RWPE2 (cell line): ENCODE data around the gene LPCAT3.

Experiments used
- ATAC-seq: fragments of 200-7000 bp; cut with Tn5 transposase; 3 replicates; pipeline ENCODE4 v1.9.1; 2021; ENCODE audit warnings: low read depth
- DNase-seq: peaks from one replicate; pipeline ENCODE4 v3.0.0-alpha.2; 2020; ENCODE audit warnings: low spot score
- H3K27ac ChIP-seq: fragments of 450-650 bp; 2 replicates; pipeline ENCODE4 v1.5.1; 2017; ENCODE audit warnings: mild to moderate bottlenecking; ENCODE audit not compliant: poor library complexity, severe bottlenecking
- H3K27me3 ChIP-seq: fragments of 250-450 bp; sonication (Bioruptor Pico); 2 replicates; pipeline ENCODE4 v1.5.1; 2021; ENCODE audit warnings: mild to moderate bottlenecking, moderate library complexity; ENCODE audit not compliant: insufficient read depth, poor library complexity, severe bottlenecking
- H3K36me3 ChIP-seq: fragments of 250-450 bp; sonication (Bioruptor Pico); 2 replicates; pipeline ENCODE4 v1.5.1; 2020; ENCODE audit warnings: low read depth, mild to moderate bottlenecking, moderate library complexity
- H3K4me1 ChIP-seq: fragments of 250-450 bp; sonication (Bioruptor Pico); 2 replicates; pipeline ENCODE4 v1.5.1; 2021; ENCODE audit warnings: mild to moderate bottlenecking, moderate library complexity; ENCODE audit not compliant: insufficient read depth, poor library complexity, severe bottlenecking
- H3K4me3 ChIP-seq: fragments of 250-450 bp; sonication (Bioruptor Pico); 2 replicates; pipeline ENCODE4 v1.5.1; 2021; ENCODE audit warnings: mild to moderate bottlenecking, moderate library complexity; ENCODE audit not compliant: severe bottlenecking
- H3K9me3 ChIP-seq: fragments of 250-450 bp; sonication (Bioruptor Pico); 2 replicates; pipeline ENCODE4 v1.5.1; 2021; ENCODE audit warnings: mild to moderate bottlenecking, moderate library complexity; ENCODE audit not compliant: severe bottlenecking
- TF ChIP-seq, protein P1 (sequence below): fragments of 450-650 bp; IDR thresholded peaks from one replicate; pipeline ENCODE4 v1.5.1; 2017; ENCODE audit warnings: mild to moderate bottlenecking, moderate library complexity; ENCODE audit not compliant: poor library complexity, severe bottlenecking

LPCAT3 gene

DNA sequence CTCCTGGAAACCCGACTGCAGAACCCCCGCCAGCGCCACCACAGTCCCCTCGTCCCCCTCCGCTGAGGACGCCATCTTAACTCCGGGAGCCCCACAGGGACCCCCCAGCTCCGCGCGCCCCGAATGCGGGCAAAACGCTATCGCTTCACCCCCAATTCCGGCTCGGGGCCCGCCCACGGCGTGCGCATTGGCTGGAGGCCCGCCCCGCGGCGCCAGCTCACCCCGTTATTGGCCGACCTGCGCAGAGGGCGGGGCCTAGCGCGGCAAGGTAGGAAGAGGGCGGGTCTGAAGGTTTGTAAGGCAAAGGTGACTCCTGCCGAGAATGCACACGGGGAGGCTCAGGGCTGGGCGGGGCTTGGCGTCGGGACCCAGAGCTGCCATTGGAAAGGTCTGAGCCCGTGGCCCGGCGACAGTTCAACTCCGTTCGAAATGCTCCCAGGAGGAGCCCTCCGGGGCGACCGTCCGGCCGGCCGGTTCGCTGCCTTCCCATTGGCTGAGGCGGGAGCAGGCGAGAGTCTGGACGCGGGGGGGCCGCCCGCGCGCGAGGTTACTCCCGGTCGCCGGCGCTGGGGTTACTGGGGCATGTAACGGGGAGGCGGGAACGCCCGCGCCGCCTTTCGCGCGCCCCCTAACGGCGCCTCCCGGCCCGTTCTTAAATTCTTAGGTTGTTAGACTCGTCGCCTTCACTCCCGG lies at the start of gene LPCAT3:
TSS of gene LPCAT3 (minus strand) at position 127 of the 693 bp plus-strand sequence. CDS start at position 75, 52 bp downstream.
- Histone ChIP-seq H3K36me3 (no peaks in the 10 kb centered on the region; the same call in 1 of the 2 replicates), H3K4me1 (peaks cover 4% of the 10 kb centered on the region), H3K27ac (peak within 1 kb of the TSS; percentile 71), H3K4me3 (peak within 1 kb of the TSS; percentile 73), H3K27me3 (no peaks in the 10 kb centered on the region), H3K9me3 (no peaks in the 10 kb centered on the region)
- ATAC-seq (peak; percentile 91), DNase-seq (peak; percentile 97)
- TF ChIP-seq, protein P1, sequence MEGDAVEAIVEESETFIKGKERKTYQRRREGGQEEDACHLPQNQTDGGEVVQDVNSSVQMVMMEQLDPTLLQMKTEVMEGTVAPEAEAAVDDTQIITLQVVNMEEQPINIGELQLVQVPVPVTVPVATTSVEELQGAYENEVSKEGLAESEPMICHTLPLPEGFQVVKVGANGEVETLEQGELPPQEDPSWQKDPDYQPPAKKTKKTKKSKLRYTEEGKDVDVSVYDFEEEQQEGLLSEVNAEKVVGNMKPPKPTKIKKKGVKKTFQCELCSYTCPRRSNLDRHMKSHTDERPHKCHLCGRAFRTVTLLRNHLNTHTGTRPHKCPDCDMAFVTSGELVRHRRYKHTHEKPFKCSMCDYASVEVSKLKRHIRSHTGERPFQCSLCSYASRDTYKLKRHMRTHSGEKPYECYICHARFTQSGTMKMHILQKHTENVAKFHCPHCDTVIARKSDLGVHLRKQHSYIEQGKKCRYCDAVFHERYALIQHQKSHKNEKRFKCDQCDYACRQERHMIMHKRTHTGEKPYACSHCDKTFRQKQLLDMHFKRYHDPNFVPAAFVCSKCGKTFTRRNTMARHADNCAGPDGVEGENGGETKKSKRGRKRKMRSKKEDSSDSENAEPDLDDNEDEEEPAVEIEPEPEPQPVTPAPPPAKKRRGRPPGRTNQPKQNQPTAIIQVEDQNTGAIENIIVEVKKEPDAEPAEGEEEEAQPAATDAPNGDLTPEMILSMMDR, result peak; percentile 97

DNA sequence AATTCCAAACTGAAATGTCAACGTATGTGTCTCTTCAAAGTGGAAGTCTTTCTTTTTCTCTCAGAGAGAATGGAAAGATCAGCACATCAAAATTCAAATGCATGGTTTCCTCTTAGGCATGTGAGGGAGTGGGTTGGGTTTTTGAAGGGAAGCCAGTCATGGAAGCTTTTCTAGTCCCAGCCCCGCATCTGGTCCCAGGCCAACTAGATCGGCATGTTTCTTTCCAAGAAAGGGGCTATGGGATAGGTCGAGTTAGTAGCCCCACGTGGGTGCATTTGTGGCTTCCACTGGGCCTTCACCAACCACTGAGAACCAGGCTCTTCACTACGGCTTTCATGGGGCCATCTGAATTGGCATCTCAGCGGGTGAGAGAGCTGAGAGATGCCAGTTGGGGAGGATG lies 48.8 kb upstream of the LPCAT3 start:
- H3K9me3 ChIP-seq, result no peaks in the 10 kb centered on the region
- no peaks in the 10 kb centered on the region for H3K4me1 ChIP-seq
- DNase-seq, result no peak
- H3K27ac ChIP-seq, result no peak overlapping the region
- no peaks in the 10 kb centered on the region for H3K36me3 ChIP-seq
- H3K27me3 ChIP-seq, result no peaks in the 10 kb centered on the region
- TF ChIP-seq, protein P1, result no peak
- no peak for ATAC-seq
- H3K4me3 ChIP-seq, result no peak overlapping the region

- Histone ChIP-seq H3K4me3 (no peak overlapping the region), H3K4me1 (no peaks in the 10 kb centered on the region), H3K9me3 (no peaks in the 10 kb centered on the region), H3K27me3 (no peaks in the 10 kb centered on the region), H3K27ac (no peak overlapping the region), H3K36me3 (no peaks in the 10 kb centered on the region)
- DNase-seq (no peak), ATAC-seq (no peak)
- TF ChIP-seq, protein P1, result no peak
These were observed 48.3 kb upstream of the LPCAT3 start for GRCh38 chr12:7066596-7066995.

- Histone ChIP-seq H3K4me3 (no peak overlapping the region), H3K27me3 (no peaks in the 10 kb centered on the region), H3K27ac (no peak overlapping the region), H3K36me3 (no peaks in the 10 kb centered on the region), H3K4me1 (no peaks in the 10 kb centered on the region), H3K9me3 (no peaks in the 10 kb centered on the region)
- TF ChIP-seq, protein P1, result no peak
- no peak for ATAC-seq
- no peak for DNase-seq
These were observed 46.9 kb upstream of the LPCAT3 start for GRCh38 chr12:7065073-7065623.

GRCh38 chr12:7064516-7064915 lies 46.2 kb upstream of the LPCAT3 start:
- Histone ChIP-seq H3K9me3 (no peaks in the 10 kb centered on the region), H3K27me3 (no peaks in the 10 kb centered on the region), H3K36me3 (no peaks in the 10 kb centered on the region), H3K27ac (no peak overlapping the region), H3K4me1 (no peaks in the 10 kb centered on the region), H3K4me3 (no peak overlapping the region)
- TF ChIP-seq, protein P1, result no peak
- ATAC-seq (no peak), DNase-seq (no peak)
